Fibroblast of pulmonary artery (primary cell): ENCODE results near the gene PEX12.
"Not testable (repeated sequence)": the region's sequence is repeated elsewhere in the genome, so short reads cannot be mapped to it uniquely, and the experiment has no call there.

ENCODE experiments used
- DNase-seq: peaks from one replicate; pipeline ENCODE4 v3.0.0-alpha.2; 2010; ENCODE audit warnings: low read depth
- H3K4me3 ChIP-seq: replicated peaks from 2 replicates; pipeline ENCODE4 v1.5.1; 2011; ENCODE audit warnings: low read depth, mild to moderate bottlenecking, control low read depth, low read length, moderate library complexity
- TF ChIP-seq, protein P1 (sequence below): IDR thresholded peaks from 2 replicates; pipeline ENCODE4 v1.5.1; 2011; ENCODE audit warnings: mild to moderate bottlenecking, control low read depth, low read length, inconsistent platforms; ENCODE audit errors: missing control alignments

PEX12 gene

DNA sequence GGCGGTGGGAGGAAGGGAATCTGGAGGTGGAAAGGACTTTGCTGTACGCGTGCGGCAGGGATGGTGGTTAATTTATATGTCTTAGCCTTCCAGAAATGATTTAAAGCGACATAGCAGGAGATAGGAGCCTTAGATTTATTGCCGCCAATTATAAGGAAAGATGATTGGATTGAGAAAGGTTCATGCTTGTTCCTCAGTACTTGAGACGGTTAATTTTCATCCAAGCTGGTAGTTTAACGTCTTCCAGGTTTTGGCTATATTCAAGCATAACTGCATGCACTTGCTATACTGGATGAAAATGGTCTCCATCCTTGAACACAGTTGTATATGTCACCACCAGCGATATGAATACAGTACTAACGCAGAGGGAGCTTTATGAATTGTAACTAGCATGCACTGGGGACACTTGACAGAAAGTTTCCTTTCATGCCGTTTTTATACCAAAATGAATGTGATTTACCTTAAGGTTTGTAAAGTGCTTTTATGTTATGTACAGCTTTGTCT is 610 bp upstream of the PEX12 start:
- TF ChIP-seq, protein P1, sequence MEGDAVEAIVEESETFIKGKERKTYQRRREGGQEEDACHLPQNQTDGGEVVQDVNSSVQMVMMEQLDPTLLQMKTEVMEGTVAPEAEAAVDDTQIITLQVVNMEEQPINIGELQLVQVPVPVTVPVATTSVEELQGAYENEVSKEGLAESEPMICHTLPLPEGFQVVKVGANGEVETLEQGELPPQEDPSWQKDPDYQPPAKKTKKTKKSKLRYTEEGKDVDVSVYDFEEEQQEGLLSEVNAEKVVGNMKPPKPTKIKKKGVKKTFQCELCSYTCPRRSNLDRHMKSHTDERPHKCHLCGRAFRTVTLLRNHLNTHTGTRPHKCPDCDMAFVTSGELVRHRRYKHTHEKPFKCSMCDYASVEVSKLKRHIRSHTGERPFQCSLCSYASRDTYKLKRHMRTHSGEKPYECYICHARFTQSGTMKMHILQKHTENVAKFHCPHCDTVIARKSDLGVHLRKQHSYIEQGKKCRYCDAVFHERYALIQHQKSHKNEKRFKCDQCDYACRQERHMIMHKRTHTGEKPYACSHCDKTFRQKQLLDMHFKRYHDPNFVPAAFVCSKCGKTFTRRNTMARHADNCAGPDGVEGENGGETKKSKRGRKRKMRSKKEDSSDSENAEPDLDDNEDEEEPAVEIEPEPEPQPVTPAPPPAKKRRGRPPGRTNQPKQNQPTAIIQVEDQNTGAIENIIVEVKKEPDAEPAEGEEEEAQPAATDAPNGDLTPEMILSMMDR: no peak
- no peak for DNase-seq
- H3K4me3 ChIP-seq: peak overlapping the region; percentile 86

DNA sequence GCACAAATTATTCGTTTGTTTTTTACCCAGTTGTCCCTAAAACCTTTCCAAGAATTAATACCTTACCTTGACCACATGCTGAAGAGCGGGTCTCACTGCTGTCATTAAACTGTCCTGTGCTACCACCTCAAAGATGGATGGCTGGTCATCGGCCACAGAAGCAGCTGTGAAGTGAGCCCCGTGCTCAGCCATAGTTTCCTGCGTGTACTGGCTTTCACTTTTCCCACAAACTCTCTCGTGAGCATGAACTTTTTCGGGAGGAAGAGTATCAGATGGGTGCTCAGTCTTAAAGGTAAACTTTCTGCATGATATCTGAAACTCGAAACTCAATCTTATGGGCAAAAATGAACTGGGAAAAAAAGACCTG is 558 bp downstream of the PEX12 start:
- H3K4me3 ChIP-seq: peak overlapping the region; percentile 86
- TF ChIP-seq, protein P1: no peak
- no peak for DNase-seq

DNA sequence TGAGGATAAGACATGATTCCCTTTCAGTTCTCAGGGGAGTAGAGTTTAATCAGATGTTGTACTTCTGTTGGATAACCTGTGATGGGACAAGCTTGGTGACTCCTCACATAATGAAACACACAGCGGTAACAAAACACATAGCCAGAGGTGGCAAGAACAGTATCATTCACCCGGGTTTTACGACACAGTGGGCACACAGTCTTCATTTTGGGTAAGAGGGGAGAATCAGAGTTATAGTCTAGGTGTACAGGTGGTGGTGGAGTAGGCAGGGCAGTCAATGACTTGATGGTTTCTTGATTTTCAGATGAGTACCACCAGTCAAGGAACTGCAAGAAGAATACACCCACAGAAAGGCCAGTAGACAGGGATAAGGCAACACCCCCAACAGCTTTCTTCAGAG is 2.6 kb downstream of the PEX12 start:
- no peak overlapping the region for H3K4me3 ChIP-seq
- DNase-seq: no peak
- TF ChIP-seq, protein P1: no peak

DNA sequence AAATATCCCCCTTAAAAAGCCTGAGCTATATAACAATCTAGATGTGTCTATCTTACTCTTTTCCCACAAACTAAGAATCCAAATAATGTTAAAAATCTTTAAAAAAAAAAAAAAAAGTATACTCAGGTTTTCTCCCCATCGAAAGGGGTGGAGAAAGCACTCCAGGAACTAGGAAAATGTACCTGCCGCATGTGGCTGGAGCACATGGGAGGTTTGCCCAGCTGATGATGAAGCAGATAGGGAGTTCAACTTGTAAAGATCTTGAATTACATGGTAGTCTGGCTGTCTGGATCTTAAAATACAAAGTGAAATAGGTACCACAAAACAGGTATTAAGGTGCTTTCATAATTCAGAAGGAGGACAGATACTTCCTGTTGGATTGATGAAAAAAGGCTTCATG is 9.0 kb downstream of the PEX12 start:
- TF ChIP-seq, protein P1: no peak
- DNase-seq: no peak
- H3K4me3 ChIP-seq: no peak overlapping the region

DNA sequence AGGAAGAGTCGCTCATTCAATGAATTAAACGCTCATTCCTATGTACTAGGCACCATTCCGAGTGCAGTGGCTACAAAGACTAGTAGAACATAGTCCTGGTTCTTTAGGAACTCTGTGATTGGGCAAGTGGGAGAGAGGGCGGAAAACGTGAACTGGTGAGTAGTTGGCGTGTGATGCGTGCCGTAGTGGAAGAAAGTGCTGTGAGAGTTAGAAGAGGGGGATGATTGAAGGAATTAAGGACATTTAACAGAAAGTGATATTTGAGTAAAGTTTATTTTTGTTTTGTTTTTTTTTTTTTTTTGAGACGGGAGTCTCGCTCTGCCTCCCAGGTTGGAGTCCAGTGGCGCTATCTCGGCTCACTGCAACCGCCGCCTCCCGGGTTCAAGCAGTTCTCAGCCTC is 9.8 kb downstream of the PEX12 start:
- TF ChIP-seq, protein P1: no peak
- peak; percentile 59 for DNase-seq

DNA sequence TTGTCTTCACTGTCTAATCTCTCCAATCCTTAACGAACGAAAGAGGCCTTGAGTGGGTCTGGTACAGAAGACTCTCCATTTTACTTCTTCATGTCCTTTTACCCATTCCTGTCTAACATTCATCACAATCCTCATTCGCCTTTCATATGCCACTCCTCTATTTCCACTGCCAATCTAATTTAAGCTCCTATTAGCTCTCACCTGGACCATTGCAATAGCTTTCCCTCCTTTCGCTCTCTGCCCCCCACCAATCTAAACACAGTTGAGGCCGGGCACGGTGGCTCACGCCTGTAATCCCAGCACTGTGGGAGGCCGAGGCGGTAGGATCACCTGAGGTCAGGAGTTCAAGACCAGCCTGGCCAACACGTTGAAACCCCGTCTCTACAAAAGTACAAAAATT is 11.4 kb downstream of the PEX12 start:
- DNase-seq: no peak
- TF ChIP-seq, protein P1: no peak
- H3K4me3 ChIP-seq: peak overlapping the region; percentile 98

More for the DNA sequence above, 9.8 kb downstream of the PEX12 start:
- peak overlapping the region; percentile 98 for H3K4me3 ChIP-seq

DNA sequence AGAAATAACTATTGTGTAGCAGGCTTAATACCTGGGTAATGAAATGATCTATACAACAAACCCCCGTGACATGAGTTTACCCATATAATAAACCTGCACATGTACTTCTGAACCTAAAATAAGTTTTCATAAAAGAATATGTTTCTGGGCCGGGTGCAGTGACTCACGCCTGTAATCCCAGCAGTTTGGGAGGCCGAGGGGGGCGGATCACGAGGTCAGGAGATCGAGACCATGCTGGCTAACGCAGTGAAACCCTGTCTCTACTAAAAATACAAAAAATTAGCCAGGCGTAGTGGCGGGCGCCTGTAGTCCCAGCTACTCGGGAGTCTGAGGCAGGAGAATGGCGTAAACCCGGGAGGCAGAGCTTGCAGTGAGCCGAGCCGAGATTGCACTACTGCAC is 15.2 kb downstream of the PEX12 start:
- DNase-seq, H3K4me3 ChIP-seq: not testable (repeated sequence)
